Epithelial cell of esophagus (primary cell): ENCODE results near the gene GNG2.
"Not testable (repeated sequence)": the region's sequence is repeated elsewhere in the genome, so short reads cannot be mapped to it uniquely, and the experiment has no call there.

Experiments used
- DNase-seq: peaks from one replicate; pipeline ENCODE4 v3.0.0; 2010; ENCODE audit warnings: low read depth
- H3K4me3 ChIP-seq: 2 replicates; pipeline ENCODE4 v1.5.1; 2011; ENCODE audit warnings: mild to moderate bottlenecking, low read length, control low read depth
- TF ChIP-seq, protein P1 (sequence below): IDR thresholded peaks from 2 replicates; pipeline ENCODE4 v1.5.1; 2011; ENCODE audit warnings: low read depth, mild to moderate bottlenecking, low read length, control low read depth, inconsistent platforms; ENCODE audit not compliant: insufficient read depth; ENCODE audit errors: missing control alignments

Gene GNG2

DNA sequence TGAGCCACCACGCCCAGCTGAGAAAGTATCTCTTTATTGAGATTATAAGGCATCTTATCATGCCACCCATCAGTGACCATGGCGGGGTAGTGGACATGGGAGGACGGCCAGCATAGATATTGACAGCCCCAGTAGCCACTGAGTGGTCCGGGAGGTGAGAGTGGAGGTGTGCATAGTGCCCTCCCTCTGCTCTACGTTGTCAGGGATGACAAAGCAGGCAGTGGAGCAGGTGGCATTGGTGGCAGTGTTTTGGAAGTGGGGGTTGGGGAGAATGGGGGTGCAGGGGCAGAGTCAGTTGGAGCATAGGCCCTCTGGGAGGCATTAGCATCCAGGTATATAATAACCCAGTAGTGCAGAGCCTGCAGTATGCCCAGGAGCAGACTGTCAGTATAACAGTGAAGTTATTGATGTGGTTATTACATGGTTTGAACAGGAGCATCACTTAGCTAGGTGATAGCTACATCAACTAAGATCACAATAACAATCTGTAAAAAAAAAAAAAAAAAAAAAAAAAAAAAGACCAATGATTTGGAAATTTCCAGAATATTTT is 41.1 kb downstream of the GNG2 start:
- TF ChIP-seq, protein P1, sequence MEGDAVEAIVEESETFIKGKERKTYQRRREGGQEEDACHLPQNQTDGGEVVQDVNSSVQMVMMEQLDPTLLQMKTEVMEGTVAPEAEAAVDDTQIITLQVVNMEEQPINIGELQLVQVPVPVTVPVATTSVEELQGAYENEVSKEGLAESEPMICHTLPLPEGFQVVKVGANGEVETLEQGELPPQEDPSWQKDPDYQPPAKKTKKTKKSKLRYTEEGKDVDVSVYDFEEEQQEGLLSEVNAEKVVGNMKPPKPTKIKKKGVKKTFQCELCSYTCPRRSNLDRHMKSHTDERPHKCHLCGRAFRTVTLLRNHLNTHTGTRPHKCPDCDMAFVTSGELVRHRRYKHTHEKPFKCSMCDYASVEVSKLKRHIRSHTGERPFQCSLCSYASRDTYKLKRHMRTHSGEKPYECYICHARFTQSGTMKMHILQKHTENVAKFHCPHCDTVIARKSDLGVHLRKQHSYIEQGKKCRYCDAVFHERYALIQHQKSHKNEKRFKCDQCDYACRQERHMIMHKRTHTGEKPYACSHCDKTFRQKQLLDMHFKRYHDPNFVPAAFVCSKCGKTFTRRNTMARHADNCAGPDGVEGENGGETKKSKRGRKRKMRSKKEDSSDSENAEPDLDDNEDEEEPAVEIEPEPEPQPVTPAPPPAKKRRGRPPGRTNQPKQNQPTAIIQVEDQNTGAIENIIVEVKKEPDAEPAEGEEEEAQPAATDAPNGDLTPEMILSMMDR = no peak
- H3K4me3 ChIP-seq = no peak overlapping the region
- no peak for DNase-seq

DNA sequence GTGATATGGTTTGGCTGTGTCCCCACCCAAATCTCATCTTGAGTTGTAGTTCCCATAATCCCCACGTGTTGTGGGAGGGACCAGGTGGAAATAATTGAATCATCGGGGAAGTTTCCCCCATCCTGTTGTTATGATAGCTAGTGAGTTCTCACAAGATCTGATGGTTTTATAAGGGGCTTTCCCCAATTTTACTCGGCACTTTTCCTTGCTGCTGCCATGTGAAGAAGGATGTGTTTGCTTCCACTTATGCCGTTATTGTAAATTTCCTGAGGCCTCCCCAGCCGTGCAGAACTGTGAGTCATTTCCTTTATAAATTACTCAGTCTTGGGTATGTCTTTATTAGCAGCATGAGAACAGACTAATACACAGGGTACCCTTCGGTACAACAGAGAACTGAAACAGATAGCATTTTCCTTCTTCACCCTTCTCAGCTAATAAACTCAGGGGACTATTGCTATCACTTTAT is 45.3 kb downstream of the GNG2 start:
- peak; percentile 75 for DNase-seq
- H3K4me3 ChIP-seq = not testable (repeated sequence)

DNA sequence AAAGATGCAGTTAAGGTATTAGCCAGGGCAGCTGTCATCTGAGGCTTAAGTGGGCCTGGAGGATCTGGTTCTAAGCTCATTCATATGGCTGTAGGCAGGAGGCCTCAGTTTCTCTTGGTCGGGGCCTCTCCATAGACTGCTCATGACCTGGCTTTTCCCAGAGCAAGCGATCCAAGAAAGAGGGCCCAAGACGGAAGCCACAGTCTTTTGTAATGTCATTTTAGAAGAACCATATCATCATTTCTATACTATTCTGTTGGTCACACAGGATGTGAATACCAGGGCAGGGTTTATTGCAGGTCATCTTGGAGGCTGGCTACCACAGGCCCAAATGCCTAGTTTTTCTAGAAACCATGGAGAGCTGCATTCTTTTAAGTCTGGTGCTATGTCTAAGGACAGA is 47.7 kb downstream of the GNG2 start:
- TF ChIP-seq, protein P1 = no peak
- DNase-seq = no peak
- no peak overlapping the region for H3K4me3 ChIP-seq

DNA sequence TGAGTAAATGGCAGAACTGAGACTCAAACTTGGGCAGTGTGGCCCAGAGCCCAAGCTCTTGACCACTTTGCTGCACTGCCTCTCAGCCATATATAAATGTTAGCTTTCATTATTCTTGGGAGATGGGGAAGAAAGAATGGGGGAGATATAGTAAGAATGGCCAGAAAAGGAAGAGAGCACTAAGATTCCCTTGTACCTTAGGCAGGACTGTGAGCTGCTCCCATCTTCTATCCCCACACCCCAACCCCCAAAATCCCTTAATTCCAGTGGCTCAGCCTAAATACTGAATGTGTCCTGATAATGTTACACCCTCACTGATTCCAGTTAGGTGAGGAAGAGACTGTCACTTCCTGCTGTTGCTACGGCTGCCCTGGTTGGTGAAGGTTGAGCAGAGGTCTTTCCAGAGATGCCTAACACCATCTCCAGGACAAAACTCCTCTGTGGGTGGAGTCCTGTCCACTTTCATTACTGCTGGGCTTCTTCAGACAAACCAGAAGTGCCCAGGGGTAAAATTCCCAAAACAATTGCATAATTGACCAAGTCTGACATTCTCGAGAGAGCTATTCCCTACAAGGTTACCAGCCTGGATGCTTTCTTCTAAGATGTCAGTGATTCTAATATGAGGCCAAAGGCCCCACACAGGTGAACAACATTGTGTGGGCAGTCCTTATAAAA is 51.8 kb downstream of the GNG2 start:
- TF ChIP-seq, protein P1 = no peak
- H3K4me3 ChIP-seq = no peak overlapping the region
- no peak for DNase-seq

DNA sequence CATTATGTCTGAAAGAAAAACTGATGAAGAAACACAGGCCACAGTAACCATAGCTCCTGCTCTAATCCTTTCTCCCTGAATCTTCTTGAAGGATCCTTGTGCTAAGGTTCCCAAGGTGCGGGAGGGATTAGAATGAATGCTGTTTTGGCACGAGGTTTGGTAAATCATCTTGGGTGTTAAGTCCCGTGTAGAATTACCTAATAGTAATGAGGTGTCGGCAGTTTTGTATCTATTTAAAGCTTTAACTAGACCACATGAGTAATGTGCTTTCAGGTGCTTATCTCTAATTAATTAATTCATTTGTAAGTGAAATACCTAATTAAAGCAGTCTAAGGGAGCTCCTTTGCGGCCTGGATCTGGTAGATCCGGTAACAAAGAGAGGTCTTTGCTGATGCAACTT is 53.9 kb downstream of the GNG2 start:
- no peak for DNase-seq
- TF ChIP-seq, protein P1 = no peak
- no peak overlapping the region for H3K4me3 ChIP-seq

DNA sequence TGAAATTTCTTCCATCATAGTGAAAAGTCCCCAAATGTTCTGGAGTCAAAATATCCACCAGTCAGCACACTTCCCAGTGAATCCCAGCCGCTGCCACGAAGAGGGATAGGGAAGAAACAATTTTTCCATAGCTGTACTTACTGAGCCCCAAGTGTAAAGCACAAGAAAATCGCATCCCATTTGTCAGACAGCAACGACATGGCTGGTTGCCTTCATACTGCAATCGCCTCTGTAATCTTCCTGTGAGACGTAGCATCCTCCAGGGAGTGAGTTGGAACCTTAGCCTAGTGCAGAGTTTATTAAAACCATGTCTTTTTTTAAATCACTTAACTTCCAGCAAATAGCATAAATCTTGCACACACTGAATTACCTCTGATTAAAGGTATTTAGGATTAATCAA is 56.8 kb downstream of the GNG2 start:
- H3K4me3 ChIP-seq = no peak overlapping the region
- TF ChIP-seq, protein P1 = no peak
- no peak for DNase-seq

DNA sequence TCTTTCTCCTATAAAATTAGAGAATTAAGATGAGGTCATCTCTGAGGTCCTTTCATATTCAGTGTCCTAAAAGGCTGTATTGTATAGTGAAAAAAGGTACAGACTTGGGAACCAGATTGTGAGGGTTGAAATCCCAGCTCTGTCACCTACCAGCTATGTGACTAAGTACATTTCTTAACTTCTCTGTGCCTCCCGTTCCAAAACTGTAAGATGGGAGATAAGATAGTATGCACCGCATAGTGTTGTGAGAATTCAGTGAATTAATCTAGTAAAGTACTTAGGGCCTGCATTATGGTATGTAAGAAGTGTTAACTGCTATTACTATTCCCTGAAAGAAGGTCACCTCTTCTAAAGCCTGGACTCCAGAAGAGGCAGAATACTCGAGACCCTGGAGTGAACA is 60.6 kb downstream of the GNG2 start:
- DNase-seq = no peak
- H3K4me3 ChIP-seq = no peak overlapping the region
- TF ChIP-seq, protein P1 = no peak
